IMR-90 (cell line): ENCODE results near the gene PLPP4. TPM values are rescaled to one million over a fixed set of nuclear protein-coding genes. Genes with fewer than 3 reads are reported as not detected.

Source experiments
- ATAC-seq: fragments of 200-7000 bp; cut with Tn5 transposase; 2 replicates; pipeline ENCODE4 v1.9.1; 2020; ENCODE audit warnings: low read depth, mild to moderate bottlenecking, moderate library complexity
- BruUV-seq: library from RNA; stranded (reverse); fragments of 400-500 nt; replicated peaks from 2 replicates; lab custom pipeline; 2021; lab: Mats Ljungman, UMichigan
- CTCF ChIA-PET: fragments of 300-600 bp; formaldehyde crosslinking; extraction: SDS; loops from one replicate; lab custom pipeline; 2021; ENCODE audit warnings: antibody characterized with exemption; lab: Yijun Ruan, JAX
- POLR2A ChIA-PET: fragments of 300-600 bp; sonication (Branson Sonifier 250); formaldehyde crosslinking; loops from one replicate; lab custom pipeline; 2022; ENCODE audit warnings: antibody characterized with exemption; ENCODE audit not compliant: unreplicated experiment; lab: Charles Lee
- DNase-seq: peaks from one replicate; pipeline ENCODE4 v3.0.0; 2013
- H2AFZ ChIP-seq: replicated peaks from 2 replicates; pipeline ENCODE3; 2013; ENCODE audit warnings: low read length, mild to moderate bottlenecking; ENCODE audit not compliant: poor library complexity
- H2AK5ac ChIP-seq: 2 replicates; pipeline ENCODE4 v1.6.1; 2013; ENCODE audit warnings: low read depth, low read length, inconsistent platforms
- H2AK9ac ChIP-seq: replicated peaks from 2 replicates; pipeline ENCODE3; 2013; ENCODE audit warnings: mild to moderate bottlenecking, low read depth, low read length, moderate library complexity; ENCODE audit not compliant: poor library complexity
- H2BK120ac ChIP-seq: 2 replicates; pipeline ENCODE4 v1.6.1; 2013; ENCODE audit warnings: low read depth, low read length, inconsistent platforms
- H2BK15ac ChIP-seq: 3 replicates; pipeline ENCODE4 v1.6.1; 2013; ENCODE audit warnings: low read depth, low read length, inconsistent platforms
- H2BK20ac ChIP-seq: 2 replicates; pipeline ENCODE4 v1.6.1; 2013; ENCODE audit warnings: low read depth, mild to moderate bottlenecking, inconsistent platforms, low read length, moderate library complexity
- H2BK5ac ChIP-seq: 2 replicates; pipeline ENCODE4 v1.6.1; 2013; ENCODE audit warnings: mild to moderate bottlenecking, low read depth, low read length, inconsistent platforms; ENCODE audit not compliant: poor library complexity, severe bottlenecking
- H3K14ac ChIP-seq: replicated peaks from 2 replicates; pipeline ENCODE4 v1.6.1; 2013; ENCODE audit warnings: low read depth, low read length, inconsistent platforms
- H3K18ac ChIP-seq: 2 replicates; pipeline ENCODE4 v1.6.1; 2013; ENCODE audit warnings: low read depth, low read length, control low read depth
- H3K23ac ChIP-seq: 2 replicates; pipeline ENCODE4 v1.6.1; 2013; ENCODE audit warnings: low read depth, low read length, inconsistent platforms
- H3K27ac ChIP-seq: 2 replicates; pipeline ENCODE4 v1.5.1; 2013; ENCODE audit warnings: mild to moderate bottlenecking, control low read depth, low read length; ENCODE audit not compliant: insufficient read depth
- H3K27me3 ChIP-seq: 2 replicates; pipeline ENCODE4 v1.6.1; 2013; ENCODE audit warnings: low read length; ENCODE audit not compliant: control insufficient read depth, insufficient read depth
- H3K36me3 ChIP-seq: 2 replicates; pipeline ENCODE4 v1.6.1; 2013; ENCODE audit warnings: low read length, mixed read lengths; ENCODE audit not compliant: control insufficient read depth, insufficient read depth
- H3K4ac ChIP-seq: 2 replicates; pipeline ENCODE4 v1.6.1; 2013; ENCODE audit warnings: low read depth, low read length, inconsistent platforms
- H3K4me1 ChIP-seq: 2 replicates; pipeline ENCODE4 v1.6.1; 2013; ENCODE audit warnings: low read length, mixed read lengths; ENCODE audit not compliant: control insufficient read depth, insufficient read depth
- H3K4me2 ChIP-seq: 2 replicates; pipeline ENCODE4 v1.6.1; 2013; ENCODE audit warnings: low read depth, mild to moderate bottlenecking, control low read depth, low read length, moderate library complexity
- H3K4me3 ChIP-seq: 2 replicates; pipeline ENCODE4 v1.5.1; 2013; ENCODE audit warnings: low read depth, mild to moderate bottlenecking, control low read depth, low read length, moderate library complexity; ENCODE audit not compliant: insufficient read depth
- H3K56ac ChIP-seq: 2 replicates; pipeline ENCODE4 v1.6.1; 2013; ENCODE audit warnings: low read length, inconsistent platforms; ENCODE audit not compliant: insufficient read depth; ENCODE audit errors: extremely low read depth
- H3K79me1 ChIP-seq, 2 experiments: 2 replicates each; pipeline ENCODE4 v1.6.1; 2013; ENCODE audit warnings: low read length in 2 of 2, inconsistent platforms in 1 of 2, low read depth in 1 of 2
- H3K9ac ChIP-seq: 2 replicates; pipeline ENCODE4 v1.6.1; 2013; ENCODE audit warnings: low read depth, low read length, control low read depth
- H3K9me1 ChIP-seq: 2 replicates; pipeline ENCODE4 v1.6.1; 2013; ENCODE audit warnings: low read length, inconsistent platforms; ENCODE audit not compliant: insufficient read depth
- H3K9me3 ChIP-seq: 2 replicates; pipeline ENCODE4 v1.6.1; 2013; ENCODE audit warnings: low read length; ENCODE audit not compliant: control insufficient read depth, insufficient read depth
- H4K20me1 ChIP-seq: 2 replicates; pipeline ENCODE4 v1.6.1; 2013; ENCODE audit warnings: low read length, inconsistent platforms; ENCODE audit not compliant: insufficient read depth
- H4K5ac ChIP-seq: 2 replicates; pipeline ENCODE4 v1.6.1; 2013; ENCODE audit warnings: mild to moderate bottlenecking, low read depth, low read length, control low read depth
- H4K8ac ChIP-seq, 2 experiments: 2 replicates each; pipeline ENCODE4 v1.6.1; 2013; ENCODE audit warnings: low read depth in 2 of 2, low read length in 2 of 2, control low read depth in 1 of 2, inconsistent platforms in 1 of 2
- H4K91ac ChIP-seq: 2 replicates; pipeline ENCODE4 v1.6.1; 2013; ENCODE audit warnings: low read depth, low read length, inconsistent platforms; ENCODE audit not compliant: insufficient read depth
- BHLHE40 ChIP-seq: fragments of 150-350 bp; IDR thresholded peaks from 2 replicates; pipeline ENCODE4 v1.6.1; 2016; ENCODE audit warnings: mild to moderate bottlenecking, low read depth, low read length
- CEBPB ChIP-seq: IDR thresholded peaks from 2 replicates; pipeline ENCODE4 v1.6.1; 2012; ENCODE audit warnings: low read depth, low read length, improper control_type of control experiment
- CHD1 ChIP-seq: IDR thresholded peaks from 2 replicates; pipeline ENCODE4 v1.6.1; 2012; ENCODE audit warnings: low read depth, low read length, improper control_type of control experiment
- ELK1 ChIP-seq: fragments of 150-350 bp; IDR thresholded peaks from 2 replicates; pipeline ENCODE4 v1.6.1; 2016; ENCODE audit warnings: low read depth, mild to moderate bottlenecking, low read length, moderate library complexity, borderline replicate concordance
- FOS ChIP-seq: fragments of 150-350 bp; IDR thresholded peaks from 2 replicates; pipeline ENCODE4 v1.6.1; 2016; ENCODE audit warnings: low read depth, low read length
- MAFK ChIP-seq: IDR thresholded peaks from 2 replicates; pipeline ENCODE4 v1.6.1; 2012; ENCODE audit warnings: low read depth, low read length, improper control_type of control experiment
- MXI1 ChIP-seq: IDR thresholded peaks from 2 replicates; pipeline ENCODE4 v1.6.1; 2012; ENCODE audit warnings: low read depth, mild to moderate bottlenecking, low read length, moderate library complexity, borderline replicate concordance
- NFE2L2 ChIP-seq: fragments of 150-350 bp; IDR thresholded peaks from 2 replicates; pipeline ENCODE4 v1.6.1; 2016; ENCODE audit warnings: low read depth, mild to moderate bottlenecking, low read length
- POLR2A ChIP-seq: IDR thresholded peaks from 2 replicates; pipeline ENCODE4 v1.6.1; 2012; ENCODE audit warnings: mild to moderate bottlenecking, low read depth, low read length
- RAD21 ChIP-seq: IDR thresholded peaks from 2 replicates; pipeline ENCODE4 v1.6.1; 2012; ENCODE audit warnings: low read length, improper control_type of control experiment
- SMC3 ChIP-seq: fragments of 150-350 bp; IDR thresholded peaks from 2 replicates; pipeline ENCODE4 v1.6.1; 2016; ENCODE audit warnings: low read depth, mild to moderate bottlenecking, antibody characterized with exemption, low read length, moderate library complexity
- USF2 ChIP-seq: fragments of 150-350 bp; IDR thresholded peaks from 2 replicates; pipeline ENCODE4 v1.6.1; 2017; ENCODE audit warnings: mild to moderate bottlenecking, antibody characterized with exemption, low read length, low read depth
- WGBS, 2 experiments: methylation state at CpG; one replicate each; pipeline versions ENCODE4 v1.1.5 to v1.1.7; 2013; ENCODE audit warnings: missing lambda C conversion rate in 2 of 2; ENCODE audit not compliant: insufficient read length in 1 of 2; ENCODE audit errors: extremely low coverage in 2 of 2; 5-methylcytosine and 5-hydroxymethylcytosine counted together
- dilution Hi-C: fragments of 300-500 bp; cut with HindIII; formaldehyde crosslinking; loops from one replicate; pipeline ENCODE4 v1.14.3; 2018; ENCODE audit warnings: low sequenced_read_pairs; ENCODE audit not compliant: unreplicated experiment
- in situ Hi-C: fragments of 300-500 bp; cut with MboI; formaldehyde crosslinking; loops from 3 replicates; pipeline ENCODE4 v1.14.3; 2019; ENCODE audit warnings: low sequenced_read_pairs, inconsistent platforms, mixed read lengths
- intact Hi-C: fragments of 100-400 bp; cut with micrococcal nuclease; formaldehyde crosslinking; loops from 2 replicates; pipeline ENCODE4 v1.10.0; 2022
- polyA plus RNA-seq, 3 experiments: library from polyadenylated mRNA; depleted of rRNA; stranded (reverse); fragments of >200 nt; gene quantifications; 2 replicates each; pipeline ENCODE4 v1.2.3, GENCODE V29; 2012; ENCODE audit warnings: low replicate concordance in 1 of 3
- total RNA-seq: library from RNA; depleted of rRNA; stranded (reverse); fragments of >200 nt; gene quantifications from 2 replicates; pipeline ENCODE4 v1.2.3, GENCODE V29; 2012
- TF ChIP-seq, protein P1 (sequence below): conservative IDR thresholded peaks from 2 replicates; pipeline ENCODE4 v1.5.1; 2012; ENCODE audit warnings: mild to moderate bottlenecking, low read depth, low read length, improper control_type of control experiment

Gene PLPP4
- total and polyA plus RNA-seq, 2 of the 4 experiments (the other 2 are of a cell fraction), result 0.18 to 0.60 TPM

DNA sequence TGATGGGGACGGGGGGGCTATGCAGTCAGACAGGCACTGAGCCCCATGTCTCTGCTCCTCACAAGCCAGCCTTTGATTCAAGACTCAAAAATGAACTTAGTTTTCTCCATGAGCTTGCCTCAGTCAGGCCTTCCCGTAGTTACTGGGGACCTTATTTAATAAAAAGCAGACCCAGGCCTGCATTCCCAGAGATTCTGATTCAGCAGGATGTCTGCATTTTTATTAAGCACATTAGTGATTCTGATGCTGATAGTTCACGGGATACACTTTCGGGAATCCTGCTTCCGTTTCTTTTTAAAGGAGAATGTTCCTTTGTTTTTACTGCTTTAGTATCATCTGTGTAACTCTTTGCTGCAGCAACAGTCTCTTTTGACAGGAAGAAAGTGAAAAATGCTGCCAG lies 28.3 kb upstream of the PLPP4 start:
- Histone ChIP-seq H2AK9ac (no peak overlapping the region), H2BK120ac (no peak overlapping the region), H4K20me1 (no peaks in the 10 kb centered on the region), H3K9me3 (peaks cover 19% of the 10 kb centered on the region), H2BK20ac (no peak overlapping the region), H2AFZ (no peak overlapping the region), H3K27ac (no peak overlapping the region), H3K36me3 (no peaks in the 10 kb centered on the region), H2BK5ac (no peak overlapping the region), H4K91ac (no peak overlapping the region), H3K4ac (no peak overlapping the region), H3K56ac (no peak overlapping the region), H3K14ac (no peak overlapping the region), H3K9ac (no peak overlapping the region), H4K8ac (no peak overlapping the region), H3K79me1 (no peaks in the 10 kb centered on the region), H3K4me3 (no peak overlapping the region), H4K5ac (no peak overlapping the region), H3K27me3 (no peaks in the 10 kb centered on the region), H2BK15ac (no peak overlapping the region), H3K4me2 (no peak overlapping the region), H3K9me1 (no peaks in the 10 kb centered on the region), H2AK5ac (no peak overlapping the region), H3K18ac (no peak overlapping the region), H3K23ac (no peak overlapping the region), H3K4me1 (no peaks in the 10 kb centered on the region)
- in situ Hi-C loops, result no loop called here
- TF ChIP-seq, protein P1, sequence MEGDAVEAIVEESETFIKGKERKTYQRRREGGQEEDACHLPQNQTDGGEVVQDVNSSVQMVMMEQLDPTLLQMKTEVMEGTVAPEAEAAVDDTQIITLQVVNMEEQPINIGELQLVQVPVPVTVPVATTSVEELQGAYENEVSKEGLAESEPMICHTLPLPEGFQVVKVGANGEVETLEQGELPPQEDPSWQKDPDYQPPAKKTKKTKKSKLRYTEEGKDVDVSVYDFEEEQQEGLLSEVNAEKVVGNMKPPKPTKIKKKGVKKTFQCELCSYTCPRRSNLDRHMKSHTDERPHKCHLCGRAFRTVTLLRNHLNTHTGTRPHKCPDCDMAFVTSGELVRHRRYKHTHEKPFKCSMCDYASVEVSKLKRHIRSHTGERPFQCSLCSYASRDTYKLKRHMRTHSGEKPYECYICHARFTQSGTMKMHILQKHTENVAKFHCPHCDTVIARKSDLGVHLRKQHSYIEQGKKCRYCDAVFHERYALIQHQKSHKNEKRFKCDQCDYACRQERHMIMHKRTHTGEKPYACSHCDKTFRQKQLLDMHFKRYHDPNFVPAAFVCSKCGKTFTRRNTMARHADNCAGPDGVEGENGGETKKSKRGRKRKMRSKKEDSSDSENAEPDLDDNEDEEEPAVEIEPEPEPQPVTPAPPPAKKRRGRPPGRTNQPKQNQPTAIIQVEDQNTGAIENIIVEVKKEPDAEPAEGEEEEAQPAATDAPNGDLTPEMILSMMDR, result no peak
- TF ChIP-seq FOS (no peak), NFE2L2 (no peak), ELK1 (no peak), MXI1 (no peak), SMC3 (no peak), CEBPB (no peak), USF2 (no peak), POLR2A (no peak), BHLHE40 (no peak), MAFK (no peak), CHD1 (no peak), RAD21 (no peak)
- CTCF ChIA-PET, result no interaction called here
- DNase-seq (no peak), ATAC-seq (no peak)
- BruUV-seq, result no TSS peak
- intact Hi-C loops, result no loop called here
- dilution Hi-C loops, result no loop called here
- POLR2A ChIA-PET, result no interaction called here
- no CpG with 5 or more reads among the region's 5 CpGs for WGBS, 2 experiments
